DND-41 (cell line): ENCODE results near the gene BPIFB6.

Experiments used
- CTCF ChIP-seq: IDR thresholded peaks from 2 replicates; pipeline ENCODE4 v1.5.1; 2012; ENCODE audit warnings: borderline replicate concordance, low read length, moderate library complexity, mild to moderate bottlenecking; ENCODE audit not compliant: poor library complexity, severe bottlenecking; ENCODE audit errors: extremely low read depth
- EZH2 ChIP-seq: IDR thresholded peaks from 3 replicates; pipeline ENCODE4 v1.6.1; 2012; ENCODE audit warnings: borderline replicate concordance, low read depth, mild to moderate bottlenecking, moderate library complexity, low read length, inconsistent platforms; ENCODE audit not compliant: severe bottlenecking

- TF ChIP-seq CTCF (no peak), EZH2 (no peak)
Measured at GRCh38 chr20:32985596-32985995, 45.9 kb upstream of the BPIFB6 start.
